ENCODE measurements around the gene ASB4. TPM values are rescaled to one million over a fixed set of nuclear protein-coding genes. Genes with fewer than 3 reads are reported as not detected.

The ASB4 gene
- polyA plus RNA-seq, 3 donors from 2014 or later = not detected

DNA sequence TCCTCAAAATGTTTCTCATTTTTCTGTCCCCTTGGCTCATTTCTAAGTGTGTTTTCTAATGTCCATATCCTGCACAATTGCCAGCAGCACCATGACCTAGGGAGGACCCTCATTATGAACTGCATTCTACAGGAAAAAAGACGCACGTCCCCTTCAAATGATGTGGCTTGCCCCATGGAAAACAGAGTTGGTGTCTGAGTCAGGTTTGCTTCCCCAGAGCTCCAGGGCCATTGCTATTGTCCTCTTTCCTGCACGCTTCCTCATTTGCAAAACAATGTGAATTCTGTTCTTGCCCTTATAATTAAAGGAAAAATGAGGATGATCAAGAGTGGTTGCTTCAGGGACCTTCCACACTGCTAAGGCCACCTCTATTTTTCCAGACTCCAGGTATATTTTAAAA lies 14.7 kb upstream of the ASB4 start:
- Mint-ChIP-seq H3K27me3 (ENCODE audit: low read depth in 3 of 3) (no peaks in the 10 kb centered on the region), H3K27ac (peak overlapping the region in 3 of 6 donors; percentile 22 to 78 (median 64)), H3K4me3 (no peak overlapping the region), H3K4me1 (peaks cover 9 to 27% of the 10 kb centered on the region in 2 donors), H3K36me3 (no peaks in the 10 kb centered on the region), H3K9me3 (no peaks in the 10 kb centered on the region)
- DNase-seq = no peak

DNA sequence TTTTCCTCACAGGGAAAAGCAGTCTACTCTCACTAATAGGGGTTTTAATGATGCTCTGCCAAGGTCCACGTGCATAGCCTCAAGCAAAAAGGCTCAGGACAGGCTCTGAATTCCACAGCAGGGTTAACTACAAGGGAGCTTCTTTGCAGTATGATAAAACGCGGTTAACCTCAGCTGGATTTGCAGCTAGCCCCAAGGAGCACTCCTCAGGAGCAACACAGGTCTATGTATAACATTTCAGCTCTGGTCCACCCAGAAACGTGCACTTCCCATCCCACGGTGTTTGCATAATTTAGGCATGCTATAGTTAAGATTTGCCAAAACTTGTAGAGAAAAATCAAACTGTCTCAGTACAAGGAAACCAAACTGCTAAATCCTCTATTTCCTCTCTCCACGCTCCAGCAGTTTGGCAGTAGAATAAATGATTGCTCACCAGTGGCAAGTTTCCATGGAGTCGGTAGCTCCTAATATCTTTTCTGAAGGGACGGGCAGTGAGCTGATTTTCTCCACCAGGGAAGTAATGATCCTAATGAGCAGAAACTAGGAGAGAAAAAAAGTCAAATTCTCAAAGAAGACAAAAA lies 13.1 kb upstream of the ASB4 start:
- no peaks in the 10 kb centered on the region for H3K27me3 Mint-ChIP-seq (ENCODE audit: low read depth in 3 of 3)
- no peak overlapping the region for H3K4me3 Mint-ChIP-seq
- no peak for DNase-seq
- no peak overlapping the region for H3K27ac Mint-ChIP-seq
- H3K9me3 Mint-ChIP-seq = no peaks in the 10 kb centered on the region
- no peaks in the 10 kb centered on the region for H3K36me3 Mint-ChIP-seq
- peaks cover 17 to 42% of the 10 kb centered on the region in 2 donors for H3K4me1 Mint-ChIP-seq

DNA sequence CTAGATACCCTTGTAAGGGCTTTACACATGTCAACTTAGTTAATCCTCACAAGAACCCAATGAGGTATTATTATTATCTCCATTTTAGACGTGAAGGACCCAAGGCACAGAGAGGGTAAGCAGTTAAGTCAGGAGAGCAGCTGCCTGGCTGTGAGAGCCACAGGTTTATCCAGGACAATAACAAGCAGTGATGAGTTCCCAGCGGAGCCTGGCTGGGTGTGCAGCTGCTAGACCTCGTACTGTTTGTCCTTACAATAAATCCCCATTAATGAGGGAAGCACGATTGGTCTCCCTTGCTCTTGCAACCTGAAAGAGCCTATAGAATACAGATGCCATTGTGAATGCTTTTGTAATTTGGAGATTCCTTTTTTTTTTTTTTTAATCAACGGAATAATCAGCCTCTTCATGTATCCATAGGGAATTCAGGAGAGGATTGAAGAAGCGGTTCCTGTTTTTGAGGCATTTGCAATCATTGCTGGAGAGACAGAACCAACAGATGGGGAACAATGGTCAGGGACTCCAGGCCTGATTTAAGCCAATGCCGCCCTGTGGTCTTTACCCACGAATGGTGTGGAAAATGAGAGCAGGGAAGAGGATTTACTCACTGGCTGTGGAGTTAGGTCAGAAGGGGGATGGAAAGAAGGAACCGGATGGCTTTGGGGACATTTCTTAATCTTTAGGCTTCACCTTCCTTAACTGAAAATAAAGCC lies 12.3 kb upstream of the ASB4 start:
- H3K27me3 Mint-ChIP-seq (ENCODE audit: low read depth in 3 of 3) = no peaks in the 10 kb centered on the region
- no peak overlapping the region for H3K4me3 Mint-ChIP-seq
- no peak for DNase-seq
- no peaks in the 10 kb centered on the region for H3K36me3 Mint-ChIP-seq
- peaks cover 17 to 42% of the 10 kb centered on the region in 2 donors for H3K4me1 Mint-ChIP-seq
- H3K9me3 Mint-ChIP-seq = no peaks in the 10 kb centered on the region
- H3K27ac Mint-ChIP-seq = no peak overlapping the region

DNA sequence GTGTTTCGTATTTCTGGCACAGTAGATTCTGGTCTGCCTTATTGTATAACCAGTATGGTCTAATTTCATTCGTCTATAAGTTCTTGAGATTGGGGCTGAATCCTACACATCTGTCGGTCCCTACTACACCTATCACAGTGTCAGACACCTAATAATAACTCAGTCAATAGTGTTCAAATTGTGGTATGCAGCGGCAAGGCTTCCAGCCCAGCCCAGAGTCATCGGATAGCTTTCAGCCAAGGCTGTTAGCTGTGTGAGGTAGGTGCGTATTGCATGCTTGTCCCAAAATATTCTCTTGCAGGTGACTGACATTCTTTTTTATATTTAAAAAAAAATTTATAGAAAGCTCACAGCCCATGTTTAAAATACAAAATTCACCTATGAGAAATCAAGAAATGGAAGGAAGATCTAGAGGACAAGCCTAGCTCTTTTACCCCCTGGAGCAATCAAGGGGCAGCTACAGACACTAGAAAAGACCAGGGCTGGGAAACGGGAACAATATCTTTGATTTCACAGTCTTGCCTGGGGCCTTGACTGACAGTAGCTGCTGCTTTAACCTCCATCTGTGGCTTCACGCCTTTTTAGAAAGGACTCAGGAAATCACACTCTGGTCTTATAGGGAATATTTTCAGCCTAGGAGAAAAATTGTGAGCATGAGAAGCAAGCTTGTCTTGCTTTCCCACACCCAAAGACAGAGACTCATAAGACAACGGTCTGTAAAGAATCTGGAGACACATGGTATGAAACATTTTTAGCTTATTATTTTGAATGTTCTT lies 9.5 kb upstream of the ASB4 start:
- Mint-ChIP-seq H3K36me3 (no peaks in the 10 kb centered on the region), H3K27me3 (ENCODE audit: low read depth in 3 of 3) (no peaks in the 10 kb centered on the region), H3K4me1 (peaks cover 8 to 27% of the 10 kb centered on the region in 2 donors), H3K9me3 (no peaks in the 10 kb centered on the region), H3K4me3 (peak overlapping the region in 3 of 5 donors; percentile 72 to 78 (median 73)), H3K27ac (peak overlapping the region in 5 of 6 donors; percentile 59 to 84 (median 69))
- DNase-seq = peak in 2 of 3 donors; percentile 6

DNA sequence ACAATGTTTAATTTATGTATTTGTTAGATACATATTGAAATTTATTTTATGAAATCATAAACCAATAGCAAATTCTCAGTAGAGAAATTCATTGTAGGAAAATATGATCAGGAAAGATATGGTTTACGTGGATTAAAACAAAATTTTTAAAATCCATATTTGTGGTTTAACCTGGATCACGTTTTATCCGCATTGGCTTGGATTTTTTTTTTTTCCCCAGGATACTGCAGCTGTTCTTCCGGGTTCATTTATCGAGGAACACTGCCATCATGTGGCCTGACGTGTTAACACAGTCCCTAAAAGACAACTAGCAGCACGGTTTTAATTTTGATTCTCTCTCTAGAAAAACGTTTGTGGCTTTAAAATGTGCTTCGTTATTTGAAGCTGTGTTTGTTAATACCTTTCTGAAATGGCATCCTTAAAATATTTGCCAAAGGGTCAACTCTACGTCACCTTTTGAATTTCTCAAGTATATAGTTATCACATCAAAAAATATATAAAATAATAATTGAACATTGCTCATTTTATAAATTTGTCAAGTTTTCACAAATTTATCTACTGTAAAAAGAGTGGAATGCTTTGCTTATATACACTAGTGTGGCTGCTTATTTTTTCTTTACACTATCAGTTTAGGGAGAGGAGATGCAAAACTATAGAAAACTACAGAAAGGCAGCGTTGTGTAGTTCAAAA lies 8.7 kb upstream of the ASB4 start:
- DNase-seq = peak; percentile 51 to 65 (median 60)
- Mint-ChIP-seq H3K4me3 (peak overlapping the region; percentile 46 to 78 (median 72)), H3K27me3 (ENCODE audit: low read depth in 3 of 3) (no peaks in the 10 kb centered on the region), H3K4me1 (peaks cover 8 to 23% of the 10 kb centered on the region in 2 donors), H3K9me3 (no peaks in the 10 kb centered on the region), H3K36me3 (no peaks in the 10 kb centered on the region), H3K27ac (peak overlapping the region in 4 of 6 donors; percentile 25 to 84 (median 71))

DNA sequence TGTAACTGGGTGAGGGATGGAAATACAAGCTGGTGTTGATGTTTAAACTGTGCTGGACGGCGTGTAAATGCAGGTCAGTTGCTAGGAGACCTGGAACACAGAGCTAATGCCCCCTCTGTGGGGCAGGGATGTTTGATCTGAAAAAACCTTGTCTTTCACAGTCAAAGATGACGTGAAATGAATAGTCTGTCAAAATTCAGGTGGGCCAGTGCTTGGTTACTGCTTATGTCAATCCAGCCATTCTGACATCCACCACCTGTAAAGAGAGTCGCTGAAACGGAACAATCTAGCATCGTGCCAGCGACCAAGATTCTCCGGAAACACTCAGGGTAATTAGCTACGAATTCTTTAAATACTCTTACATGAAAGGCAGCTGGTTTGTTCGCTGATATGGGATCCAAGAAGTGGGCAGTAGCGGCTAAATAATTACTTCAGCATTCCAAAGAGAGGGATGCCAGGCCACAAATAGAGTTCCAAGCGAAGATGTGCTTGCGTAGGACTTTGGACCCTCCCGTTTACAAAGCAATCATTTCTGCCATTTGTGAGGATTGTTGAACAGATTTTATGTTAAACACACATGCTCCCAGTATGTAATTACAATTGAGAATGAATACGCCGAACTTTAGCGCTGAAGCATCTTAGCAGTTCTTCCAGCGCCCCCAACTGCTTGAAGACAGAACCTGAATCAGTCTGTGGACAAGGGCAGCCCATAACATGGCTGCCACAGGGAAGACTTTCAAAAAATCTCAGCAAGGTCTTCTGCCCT lies 7.3 kb upstream of the ASB4 start:
- H3K27ac Mint-ChIP-seq = no peak overlapping the region
- H3K36me3 Mint-ChIP-seq = no peaks in the 10 kb centered on the region
- no peak for DNase-seq
- peaks cover 0 to 2% (median 0%) of the 10 kb centered on the region in 3 donors for H3K27me3 Mint-ChIP-seq (ENCODE audit: low read depth in 3 of 3)
- no peak overlapping the region for H3K4me3 Mint-ChIP-seq
- peaks cover 8 to 18% of the 10 kb centered on the region in 2 donors for H3K4me1 Mint-ChIP-seq
- no peaks in the 10 kb centered on the region for H3K9me3 Mint-ChIP-seq

DNA sequence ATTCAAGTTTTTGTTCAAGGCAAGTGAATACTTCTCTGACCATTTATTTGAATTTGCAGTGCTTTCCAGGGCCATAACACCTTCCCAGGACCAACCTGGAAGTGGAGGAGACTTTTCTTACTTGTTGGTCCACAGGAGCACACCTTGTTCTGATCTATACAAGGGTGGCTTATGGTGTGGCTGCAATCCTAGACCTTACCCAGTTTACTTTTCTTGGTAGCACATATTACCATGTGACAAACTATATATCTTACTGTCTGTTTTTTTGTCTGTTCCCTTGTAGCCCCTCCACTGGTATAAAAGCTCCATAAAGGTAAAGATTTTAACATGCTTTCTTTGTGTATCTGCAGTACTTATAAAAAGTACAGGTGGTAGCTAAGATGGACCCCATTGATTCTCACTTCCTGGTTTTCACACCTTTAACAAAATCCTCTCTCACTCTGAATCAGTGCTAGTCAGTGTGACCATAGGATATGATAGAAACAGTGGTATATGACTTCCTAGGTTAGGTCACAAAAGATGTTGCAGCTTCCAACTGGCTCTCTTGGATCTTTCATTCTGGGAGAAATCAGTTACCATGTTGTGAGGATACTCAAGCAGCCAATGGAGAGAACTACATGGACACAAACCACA lies 5.6 kb upstream of the ASB4 start:
- no peaks in the 10 kb centered on the region for H3K9me3 Mint-ChIP-seq
- no peak overlapping the region for H3K4me3 Mint-ChIP-seq
- no peak overlapping the region for H3K27ac Mint-ChIP-seq
- H3K27me3 Mint-ChIP-seq (ENCODE audit: low read depth in 3 of 3) = peaks cover 0 to 2% (median 0%) of the 10 kb centered on the region in 3 donors
- H3K4me1 Mint-ChIP-seq = peaks cover 8 to 18% of the 10 kb centered on the region in 2 donors
- no peak for DNase-seq
- H3K36me3 Mint-ChIP-seq = no peaks in the 10 kb centered on the region

DNA sequence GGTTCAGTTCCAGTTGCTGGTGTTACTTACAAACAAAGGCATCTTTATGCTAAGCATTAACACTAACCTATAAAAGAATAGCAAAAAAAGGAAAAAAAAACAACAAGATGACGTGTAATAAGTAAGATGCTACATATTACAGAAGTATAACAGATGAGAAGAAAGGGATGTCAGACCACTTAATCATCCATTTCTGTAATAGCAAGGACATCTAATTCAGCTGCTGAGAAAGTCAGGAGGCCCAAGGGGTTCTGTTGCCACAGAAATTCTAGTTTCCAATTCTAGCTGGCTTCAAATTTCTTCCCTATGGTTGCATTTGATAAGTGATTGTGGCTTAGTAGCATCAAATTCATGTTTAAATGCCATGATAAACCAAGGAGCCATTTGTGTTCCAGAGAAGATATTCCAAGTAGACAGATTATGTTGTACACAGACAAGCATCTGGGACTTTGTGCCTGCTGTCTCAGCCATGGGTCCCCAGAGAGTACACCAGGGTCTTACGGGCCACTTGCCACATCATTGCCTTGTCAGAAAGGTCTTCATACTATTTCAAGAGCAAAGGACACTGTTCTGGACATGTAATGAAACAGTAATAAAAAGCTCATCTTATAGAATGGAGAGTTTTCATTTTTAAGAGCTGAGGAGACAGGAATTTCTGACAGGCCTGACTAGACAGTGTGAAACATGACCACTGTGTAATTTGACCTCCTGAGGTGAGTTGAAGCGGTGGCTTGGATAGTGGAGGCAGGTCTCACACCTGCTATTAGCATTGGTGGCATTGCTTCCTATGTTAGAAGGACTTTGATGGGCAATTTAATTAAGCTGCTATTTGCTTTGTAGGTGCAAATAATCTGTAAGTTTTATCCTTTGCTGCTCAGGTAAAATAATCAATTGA lies 4.2 kb upstream of the ASB4 start:
- Mint-ChIP-seq H3K27ac (no peak overlapping the region), H3K4me3 (no peak overlapping the region), H3K4me1 (peaks cover 5 to 10% of the 10 kb centered on the region in 2 donors)

DNA sequence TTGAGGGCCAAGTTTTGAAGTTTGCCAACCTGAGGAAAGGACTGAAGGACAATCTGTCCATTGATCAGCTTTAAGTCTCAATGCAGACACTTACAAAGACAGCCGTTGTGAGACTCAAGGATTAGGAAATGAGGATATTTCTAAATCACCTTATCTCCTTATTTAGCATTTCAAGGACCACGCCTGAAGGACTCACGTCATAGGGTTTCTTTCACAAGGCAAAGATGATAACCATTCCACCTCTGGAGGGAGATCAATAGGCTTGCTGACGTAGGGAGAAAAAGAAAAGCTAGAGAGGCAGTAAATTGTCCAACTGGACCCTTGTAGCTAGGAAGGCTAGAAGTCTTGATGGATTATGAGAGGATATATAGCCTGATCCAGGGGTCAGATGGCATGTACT lies 3.3 kb upstream of the ASB4 start:
- H3K9me3 Mint-ChIP-seq = no peaks in the 10 kb centered on the region
- no peak for DNase-seq
- H3K36me3 Mint-ChIP-seq = no peaks in the 10 kb centered on the region
- peaks cover 0 to 1% of the 10 kb centered on the region in 2 donors for H3K4me1 Mint-ChIP-seq
- H3K27ac Mint-ChIP-seq = no peak overlapping the region
- H3K27me3 Mint-ChIP-seq (ENCODE audit: low read depth in 3 of 3) = peaks cover 0 to 4% (median 0%) of the 10 kb centered on the region in 3 donors
- no peak overlapping the region for H3K4me3 Mint-ChIP-seq

More for the DNA sequence above, 4.2 kb upstream of the ASB4 start:
- no peaks in the 10 kb centered on the region for H3K9me3 Mint-ChIP-seq
- peaks cover 0 to 4% (median 0%) of the 10 kb centered on the region in 3 donors for H3K27me3 Mint-ChIP-seq (ENCODE audit: low read depth in 3 of 3)
- no peak for DNase-seq
- no peaks in the 10 kb centered on the region for H3K36me3 Mint-ChIP-seq

DNA sequence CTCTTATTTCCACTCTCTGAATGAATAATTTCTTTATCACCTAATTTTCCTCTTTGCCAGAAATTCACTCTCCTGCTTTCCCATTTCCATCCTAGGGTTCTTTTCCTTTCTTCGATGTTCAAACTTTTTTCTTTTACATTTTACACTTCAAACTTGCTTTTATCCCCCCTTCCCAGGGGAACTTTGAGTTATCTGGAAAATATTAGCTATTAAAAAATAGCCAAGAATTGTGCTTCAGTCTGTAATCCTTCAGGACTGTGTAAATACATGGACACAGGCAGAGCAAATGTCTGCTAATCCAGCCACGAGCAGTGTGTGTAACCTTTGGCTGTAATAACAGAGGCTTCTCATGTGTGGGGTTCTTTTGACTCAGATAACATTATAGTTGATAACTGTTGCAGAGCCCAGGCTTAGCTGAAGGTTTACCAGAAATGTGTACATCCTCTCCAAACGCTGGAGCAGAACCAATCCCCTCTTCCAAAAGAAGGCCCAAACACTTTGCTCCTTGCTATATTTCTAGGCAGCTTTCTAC lies 4.6 kb downstream of the ASB4 start:
- peaks cover 0 to 3% (median 0%) of the 10 kb centered on the region in 3 donors for H3K27me3 Mint-ChIP-seq (ENCODE audit: low read depth in 3 of 3)
- H3K36me3 Mint-ChIP-seq = no peaks in the 10 kb centered on the region
- H3K4me3 Mint-ChIP-seq = no peak overlapping the region
- H3K4me1 Mint-ChIP-seq = no peaks in the 10 kb centered on the region
- no peak overlapping the region for H3K27ac Mint-ChIP-seq
- DNase-seq = no peak
- no peaks in the 10 kb centered on the region for H3K9me3 Mint-ChIP-seq

DNA sequence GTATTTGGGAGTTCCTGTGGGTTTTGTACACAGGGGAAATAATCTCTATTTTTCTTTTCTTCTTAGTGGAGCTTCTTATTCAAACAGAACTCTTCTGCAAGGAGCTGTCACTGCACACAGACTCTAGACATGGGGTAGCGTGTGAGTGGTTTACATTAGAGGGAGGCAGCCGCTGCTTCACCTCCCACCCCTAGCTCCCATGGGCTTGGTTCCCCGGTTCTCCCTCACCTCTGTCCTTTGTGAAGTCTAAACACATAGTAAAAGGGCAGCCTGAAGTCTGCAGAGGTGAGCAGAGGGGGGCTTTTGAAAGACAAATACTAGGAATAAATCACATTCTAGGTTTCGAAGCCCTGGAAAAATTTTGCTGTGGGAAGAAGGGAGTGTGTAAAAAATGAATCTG lies 5.5 kb downstream of the ASB4 start:
- H3K4me1 Mint-ChIP-seq = no peaks in the 10 kb centered on the region
- no peaks in the 10 kb centered on the region for H3K36me3 Mint-ChIP-seq
- peaks cover 0 to 2% (median 0%) of the 10 kb centered on the region in 3 donors for H3K27me3 Mint-ChIP-seq (ENCODE audit: low read depth in 3 of 3)
- no peak for DNase-seq
- no peaks in the 10 kb centered on the region for H3K9me3 Mint-ChIP-seq
- H3K4me3 Mint-ChIP-seq = no peak overlapping the region
- H3K27ac Mint-ChIP-seq = no peak overlapping the region

Measured in immature natural killer cell (primary cell).